Muscle of leg (tissue), 11 donors: ENCODE data around the gene ARPIN. TPM values are rescaled to one million over a fixed set of nuclear protein-coding genes. Genes with fewer than 3 reads are reported as not detected.
"Not testable (repeated sequence)": the region's sequence is repeated elsewhere in the genome, so short reads cannot be mapped to it uniquely, and the experiment has no call there.

Experiments
- DNase-seq: peaks from one replicate; pipeline ENCODE4 v3.0.0; 2013
- H3K27ac ChIP-seq: one replicate; pipeline ENCODE4 v1.5.1; 2013; ENCODE audit warnings: mild to moderate bottlenecking, low read length, control low read depth
- H3K27me3 ChIP-seq: one replicate; pipeline ENCODE4 v1.6.1; 2013; ENCODE audit warnings: low read length; ENCODE audit not compliant: control insufficient read depth, insufficient read depth
- H3K36me3 ChIP-seq: one replicate; pipeline ENCODE4 v1.6.1; 2013; ENCODE audit warnings: low read length; ENCODE audit not compliant: control insufficient read depth, insufficient read depth
- H3K4me1 ChIP-seq: one replicate; pipeline ENCODE4 v1.6.1; 2013; ENCODE audit warnings: low read length; ENCODE audit not compliant: control insufficient read depth, insufficient read depth
- H3K4me3 ChIP-seq: one replicate; pipeline ENCODE4 v1.5.1; 2013; ENCODE audit warnings: low read length, control low read depth
- H3K9me3 ChIP-seq: replicated peaks from 2 replicates; pipeline ENCODE4 v1.6.1; 2013; ENCODE audit warnings: low read depth, low read length; ENCODE audit not compliant: control insufficient read depth
- WGBS: methylation state at CpG from one replicate; pipeline ENCODE4 v1.1.5; 2013; ENCODE audit warnings: missing lambda C conversion rate; ENCODE audit not compliant: insufficient coverage; 5-methylcytosine and 5-hydroxymethylcytosine counted together
- polyA plus RNA-seq, 8 donors: library from polyadenylated mRNA; unstranded; fragments of 120-200 nt; gene quantifications; one replicate each; pipeline versions ENCODE4 v1.2.1 to v1.2.3, GENCODE V29; 2013; ENCODE audit warnings: inconsistent platforms in 1 of 8, low replicate concordance in 1 of 8; ENCODE audit not compliant: insufficient read length in 8 of 8, insufficient read depth in 1 of 8
- total RNA-seq: library from RNA; stranded (reverse); fragments of 120-200 nt; gene quantifications from one replicate; pipeline ENCODE4 v1.2.4, GENCODE V29; 2013

The ARPIN gene
- total and polyA plus RNA-seq, 9 donors = 10.1 to 21.3 (median 16.9) TPM

GRCh38 chr15:89899951-89900567 is 12.7 kb downstream of the ARPIN start:
- H3K4me1 ChIP-seq = no peaks in the 10 kb centered on the region
- no peak overlapping the region for H3K4me3 ChIP-seq
- DNase-seq = no peak
- H3K27ac ChIP-seq = no peak overlapping the region
- WGBS = no CpG with 5 or more reads among the region's 3 CpGs
- no peaks in the 10 kb centered on the region for H3K9me3 ChIP-seq
- peaks cover 45% of the 10 kb centered on the region for H3K36me3 ChIP-seq
- no peaks in the 10 kb centered on the region for H3K27me3 ChIP-seq

DNA sequence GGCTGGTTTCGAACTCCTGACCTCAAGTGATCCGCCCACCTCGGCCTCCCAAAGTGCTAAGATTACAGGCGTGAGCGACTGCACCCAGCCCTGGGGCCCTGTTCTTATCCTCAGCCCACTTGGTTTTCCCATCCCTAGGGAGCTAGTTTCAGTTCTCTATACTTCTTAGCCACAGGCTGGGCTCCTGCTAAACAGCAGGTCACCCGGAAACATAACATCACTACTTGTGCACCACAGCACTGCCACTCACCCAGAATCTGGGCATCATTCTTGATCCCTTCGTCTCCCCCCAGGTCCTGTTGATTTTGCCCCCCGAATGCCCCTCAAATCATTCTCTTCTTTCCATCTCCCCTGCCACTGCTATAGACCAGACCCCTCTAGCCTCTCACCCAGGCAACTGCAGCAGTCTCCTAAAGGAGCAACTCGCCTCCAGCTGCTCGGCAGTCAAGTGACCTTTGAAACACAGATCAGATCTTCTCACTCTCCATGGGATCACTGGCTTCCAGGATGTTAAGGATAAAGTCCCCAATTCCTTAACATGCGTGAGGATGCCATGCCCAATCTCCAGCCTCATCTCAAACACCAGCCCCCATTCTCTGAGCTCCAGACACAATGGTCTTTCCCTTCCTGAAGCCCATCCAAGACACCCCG is 13.3 kb downstream of the ARPIN start:
- H3K27ac ChIP-seq = no peak overlapping the region
- no peaks in the 10 kb centered on the region for H3K27me3 ChIP-seq
- peaks cover 40% of the 10 kb centered on the region for H3K36me3 ChIP-seq
- WGBS = 85% methylated on average over 10 of the region's 12 CpGs
- no peak overlapping the region for H3K4me3 ChIP-seq
- H3K9me3 ChIP-seq = no peaks in the 10 kb centered on the region
- no peaks in the 10 kb centered on the region for H3K4me1 ChIP-seq
- peak; percentile 54 for DNase-seq

DNA sequence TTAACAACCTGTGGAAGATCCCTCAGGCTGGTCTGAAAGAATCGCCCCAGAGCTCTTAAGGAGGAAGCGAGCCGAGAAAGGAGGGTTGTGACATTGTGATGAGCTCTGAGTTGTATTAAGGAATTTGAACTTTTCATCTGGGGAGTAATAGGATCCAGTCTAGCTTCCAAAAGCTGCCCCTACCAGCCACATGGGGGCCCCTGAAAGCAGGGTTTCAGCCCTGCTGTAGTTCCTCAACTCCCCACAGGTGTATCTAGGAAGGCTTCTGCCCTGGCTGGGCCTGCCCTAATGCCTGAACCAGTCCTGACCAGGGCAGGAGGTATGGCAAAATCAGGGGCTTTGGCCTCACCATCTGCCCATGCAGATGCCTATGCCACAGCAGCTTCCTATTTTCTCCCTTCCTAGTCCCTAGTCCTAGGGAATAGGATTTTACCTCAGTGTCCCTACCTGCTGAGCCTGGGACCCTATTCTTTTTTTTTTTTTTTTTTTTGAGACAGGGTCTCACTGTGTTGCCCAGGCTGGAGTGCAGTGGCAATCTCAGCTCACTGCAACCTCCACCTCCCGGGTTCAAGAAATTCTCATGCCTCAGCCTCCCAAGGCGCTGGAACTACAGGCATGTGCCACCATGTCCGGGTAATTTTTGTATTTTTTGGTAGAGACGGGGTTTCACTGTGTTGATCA is 14.0 kb downstream of the ARPIN start:
- Histone ChIP-seq H3K27ac (no peak overlapping the region), H3K4me1 (no peaks in the 10 kb centered on the region), H3K4me3 (no peak overlapping the region), H3K36me3 (peaks cover 34% of the 10 kb centered on the region), H3K27me3 (no peaks in the 10 kb centered on the region), H3K9me3 (no peaks in the 10 kb centered on the region)
- DNase-seq = peak; percentile 24
- WGBS = 70% methylated on average over 6 of the region's 7 CpGs

GRCh38 chr15:89898146-89898545 is 14.6 kb downstream of the ARPIN start:
- H3K27ac ChIP-seq = no peak overlapping the region
- no peak for DNase-seq
- no peaks in the 10 kb centered on the region for H3K4me1 ChIP-seq
- H3K27me3 ChIP-seq = no peaks in the 10 kb centered on the region
- H3K4me3 ChIP-seq = no peak overlapping the region
- peaks cover 28% of the 10 kb centered on the region for H3K36me3 ChIP-seq
- H3K9me3 ChIP-seq = no peaks in the 10 kb centered on the region
- WGBS = no CpG with 5 or more reads among the region's 2 CpGs

DNA sequence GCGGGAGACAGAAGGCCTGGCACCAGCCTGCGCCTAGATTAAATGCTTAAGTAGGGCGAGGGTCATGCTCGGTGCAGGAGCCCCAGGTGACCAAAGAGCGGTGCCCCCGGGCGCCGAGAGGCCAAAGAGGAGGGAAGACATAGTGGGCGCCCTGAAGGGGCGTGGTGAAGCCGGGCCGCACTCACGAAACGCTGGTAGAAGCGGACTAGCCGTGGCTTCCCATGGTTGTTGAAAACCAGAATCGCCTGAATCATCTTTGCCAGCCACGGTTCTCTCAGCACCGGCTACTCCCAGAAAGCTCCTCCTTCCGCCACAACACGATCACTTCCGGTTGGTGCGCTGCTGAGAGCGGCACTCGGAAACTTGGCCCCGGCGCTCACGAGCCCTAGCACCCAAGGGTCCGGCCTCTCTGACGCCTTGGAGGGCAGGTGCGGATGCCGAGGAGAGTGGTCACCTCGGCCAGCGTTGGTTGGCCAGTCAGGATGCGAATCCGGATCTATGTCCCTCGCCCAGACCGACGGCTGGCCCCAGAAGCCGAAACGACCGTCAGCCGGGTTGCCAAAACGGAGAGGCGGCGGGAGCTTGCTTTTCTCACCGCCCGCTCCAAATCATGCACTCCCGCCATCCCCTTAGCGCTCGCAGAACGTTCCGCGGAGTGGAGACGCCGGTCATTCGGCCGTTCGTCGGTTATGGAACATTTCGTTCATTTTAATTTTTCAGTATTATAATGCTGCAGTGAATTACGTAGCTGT is 18.9 kb downstream of the ARPIN start, which contains the start of gene AP3S2:
TSS of gene AP3S2 (minus strand) at position 299 of the 752 bp plus-strand sequence. CDS start at position 254, 45 bp downstream.
- Histone ChIP-seq H3K4me3 (peak within 1 kb of the TSS; percentile 78), H3K27me3 (no peaks in the 10 kb centered on the region), H3K27ac (peak within 1 kb of the TSS; percentile 95), H3K4me1 (peaks cover 6% of the 10 kb centered on the region), H3K36me3 (peaks cover 2% of the 10 kb centered on the region), H3K9me3 (no peaks in the 10 kb centered on the region)
- DNase-seq = peak; percentile 98
- under 1% methylated on average over 49 of the region's 62 CpGs for WGBS

DNA sequence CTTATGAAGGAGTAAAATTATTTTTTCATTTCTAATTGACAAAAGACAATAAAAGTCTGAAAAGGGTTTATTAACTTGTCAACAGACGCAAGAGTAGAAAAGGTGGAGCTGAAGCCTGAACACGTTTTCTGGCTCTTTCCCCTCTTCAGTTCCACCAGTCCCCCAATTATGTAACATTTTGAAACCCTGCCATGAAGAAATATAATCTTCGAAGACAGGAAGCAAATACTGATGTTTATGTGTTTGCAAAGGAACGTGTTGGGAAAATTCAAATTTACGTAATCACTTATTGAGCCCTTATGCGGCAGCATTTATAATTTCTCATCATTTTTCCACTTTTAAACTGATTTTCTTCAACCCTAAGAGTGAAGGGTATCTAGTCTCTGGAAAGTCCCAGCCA is 19.7 kb downstream of the ARPIN start:
- no CpG with 5 or more reads among the region's 6 CpGs for WGBS
- H3K27ac ChIP-seq = peak overlapping the region; percentile 95
- DNase-seq = peak; percentile 75
- no peaks in the 10 kb centered on the region for H3K9me3 ChIP-seq
- H3K4me1 ChIP-seq = peaks cover 6% of the 10 kb centered on the region
- H3K27me3 ChIP-seq = no peaks in the 10 kb centered on the region
- H3K36me3 ChIP-seq = peaks cover 10% of the 10 kb centered on the region
- peak overlapping the region; percentile 78 for H3K4me3 ChIP-seq

- Histone ChIP-seq H3K36me3 (peaks cover 28% of the 10 kb centered on the region), H3K4me1 (peaks cover 6% of the 10 kb centered on the region), H3K9me3 (no peaks in the 10 kb centered on the region), H3K27me3 (no peaks in the 10 kb centered on the region), H3K4me3 (no peak overlapping the region), H3K27ac (no peak overlapping the region)
- DNase-seq = peak; percentile 44
- WGBS = no CpG with 5 or more reads among the region's 4 CpGs
These were observed 24.4 kb downstream of the ARPIN start for GRCh38 chr15:89888214-89888804.

DNA sequence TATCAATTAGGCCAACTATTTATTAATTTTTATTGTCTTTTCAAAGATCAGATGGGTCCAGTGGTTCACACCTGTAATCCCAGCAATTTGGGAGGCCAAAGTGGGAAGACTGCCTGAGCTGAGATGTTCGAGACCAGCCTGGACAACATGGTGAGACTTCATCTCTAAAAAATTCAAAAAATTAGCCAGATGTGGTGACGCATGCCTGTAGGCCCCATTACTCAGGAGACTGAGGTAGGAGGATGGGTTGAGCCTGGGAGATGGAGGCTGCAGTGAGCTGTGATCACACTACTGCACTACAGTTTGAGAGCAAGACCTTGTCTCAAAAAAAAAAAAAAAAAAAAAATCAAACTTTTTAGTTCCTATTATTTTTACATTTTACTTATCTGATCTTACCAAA is 27.1 kb downstream of the ARPIN start:
- Histone ChIP-seq H3K4me1 (no peaks in the 10 kb centered on the region), H3K9me3 (no peaks in the 10 kb centered on the region), H3K4me3 (no peak overlapping the region), H3K36me3 (peaks cover 31% of the 10 kb centered on the region), H3K27ac (no peak overlapping the region), H3K27me3 (no peaks in the 10 kb centered on the region)
- DNase-seq = no peak
- no CpG with 5 or more reads among the region's 2 CpGs for WGBS

- not testable (repeated sequence) for DNase-seq, H3K4me1 ChIP-seq, H3K4me3 ChIP-seq, H3K9me3 ChIP-seq, H3K27me3 ChIP-seq, H3K27ac ChIP-seq
- 100% methylated on average over 1 of the region's 3 CpGs for WGBS
- peaks cover 31% of the 10 kb centered on the region for H3K36me3 ChIP-seq
These were observed 27.6 kb downstream of the ARPIN start for GRCh38 chr15:89885179-89885578.
